ENCODE results near the gene BMP8A.

- TF ChIP-seq, protein P1, sequence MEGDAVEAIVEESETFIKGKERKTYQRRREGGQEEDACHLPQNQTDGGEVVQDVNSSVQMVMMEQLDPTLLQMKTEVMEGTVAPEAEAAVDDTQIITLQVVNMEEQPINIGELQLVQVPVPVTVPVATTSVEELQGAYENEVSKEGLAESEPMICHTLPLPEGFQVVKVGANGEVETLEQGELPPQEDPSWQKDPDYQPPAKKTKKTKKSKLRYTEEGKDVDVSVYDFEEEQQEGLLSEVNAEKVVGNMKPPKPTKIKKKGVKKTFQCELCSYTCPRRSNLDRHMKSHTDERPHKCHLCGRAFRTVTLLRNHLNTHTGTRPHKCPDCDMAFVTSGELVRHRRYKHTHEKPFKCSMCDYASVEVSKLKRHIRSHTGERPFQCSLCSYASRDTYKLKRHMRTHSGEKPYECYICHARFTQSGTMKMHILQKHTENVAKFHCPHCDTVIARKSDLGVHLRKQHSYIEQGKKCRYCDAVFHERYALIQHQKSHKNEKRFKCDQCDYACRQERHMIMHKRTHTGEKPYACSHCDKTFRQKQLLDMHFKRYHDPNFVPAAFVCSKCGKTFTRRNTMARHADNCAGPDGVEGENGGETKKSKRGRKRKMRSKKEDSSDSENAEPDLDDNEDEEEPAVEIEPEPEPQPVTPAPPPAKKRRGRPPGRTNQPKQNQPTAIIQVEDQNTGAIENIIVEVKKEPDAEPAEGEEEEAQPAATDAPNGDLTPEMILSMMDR (IDR thresholded peaks at IDR 0.05 in 8 of 11, conservative IDR thresholded peaks at IDR 0.05 in 3 of 11) = no peak
- TF ChIP-seq POLR2AphosphoS5 (IDR thresholded peaks at IDR 0.05) = no peak
- TF ChIP-seq POLR2A (IDR thresholded peaks at IDR 0.05) = no peak
Observed at GRCh38 chr1:39564340-39564739, 72.9 kb downstream of the BMP8A start.
